Ascending aorta (tissue), 2 donors: ENCODE measurements around the gene RXYLT1. TPM values are rescaled to one million over a fixed set of nuclear protein-coding genes. Genes with fewer than 3 reads are reported as not detected.
"Not testable (repeated sequence)": the region's sequence is repeated elsewhere in the genome, so short reads cannot be mapped to it uniquely, and the experiment has no call there.

ENCODE experiments used
- DNase-seq, 2 donors: peaks; one replicate each; pipeline ENCODE4 v3.0.0-alpha.2; 2019; ENCODE audit warnings: low spot score in 2 of 2
- H3K27ac ChIP-seq, 2 donors: fragments of 200-600 bp; sonication (generic); one replicate each; pipeline ENCODE4 v1.5.1; 2016 to 2017; ENCODE audit warnings: mild to moderate bottlenecking in 1 of 2
- H3K27me3 ChIP-seq: fragments of 200-600 bp; sonication (generic); one replicate; pipeline ENCODE4 v1.5.1; 2017
- H3K36me3 ChIP-seq, 2 donors: fragments of 200-600 bp; sonication (generic); one replicate each; pipeline ENCODE4 v1.5.1; 2016
- H3K4me1 ChIP-seq, 2 donors: fragments of 200-600 bp; sonication (generic); one replicate each; pipeline ENCODE4 v1.5.1; 2016 to 2017; ENCODE audit warnings: mild to moderate bottlenecking in 1 of 2
- H3K4me3 ChIP-seq, 2 donors: fragments of 200-600 bp; sonication (generic); one replicate each; pipeline ENCODE4 v1.5.1; 2016 to 2017; ENCODE audit warnings: mild to moderate bottlenecking in 1 of 2
- H3K9me3 ChIP-seq, 2 donors: fragments of 200-600 bp; sonication (generic); one replicate each; pipeline ENCODE4 v1.5.1; 2016
- intact Hi-C: fragments of 100-400 bp; cut with DNase I; formaldehyde crosslinking; loops from one replicate; pipeline ENCODE4 v1.15.1; 2023
- total RNA-seq: library from RNA; depleted of rRNA; stranded (reverse); fragments of >200 nt; gene quantifications from one replicate; pipeline ENCODE4 v1.1.0, GENCODE V29; 2016
- TF ChIP-seq, protein P1 (sequence below), 3 experiments: fragments of 200-600 bp in 2 of 3; fragments of 450-650 bp in 1 of 3; sonication (generic) in 2 of 3; IDR thresholded peaks; one replicate each; pipeline ENCODE4 v1.5.1; 2016 to 2019; ENCODE audit warnings: antibody characterized with exemption in 3 of 3, mild to moderate bottlenecking in 1 of 3, moderate library complexity in 1 of 3

Gene RXYLT1
- total RNA-seq, 1 donor from 2014 or later = 1.5 TPM

DNA sequence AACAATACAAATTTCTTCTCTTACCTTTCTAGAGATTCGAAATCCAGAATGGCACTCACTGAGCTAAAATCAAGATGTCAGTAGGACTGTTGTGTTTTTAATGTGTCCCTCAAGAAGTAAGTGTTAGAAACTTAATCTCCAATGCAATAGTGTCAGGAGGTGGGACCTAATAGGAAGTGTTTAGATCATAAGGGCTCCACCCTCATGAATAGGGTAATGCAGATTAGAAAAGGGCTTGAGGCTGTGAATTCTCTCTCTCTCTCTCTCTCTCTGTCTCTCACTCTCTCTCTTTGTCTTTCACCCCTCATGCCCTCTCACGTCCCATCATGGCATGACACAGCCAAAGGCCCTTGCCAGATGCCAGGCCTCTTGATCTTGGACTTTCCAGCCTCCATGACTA, 49.2 kb downstream of the RXYLT1 start:
- H3K4me1 ChIP-seq = no peaks in the 10 kb centered on the region
- intact Hi-C loops = no loop called here
- TF ChIP-seq, protein P1, sequence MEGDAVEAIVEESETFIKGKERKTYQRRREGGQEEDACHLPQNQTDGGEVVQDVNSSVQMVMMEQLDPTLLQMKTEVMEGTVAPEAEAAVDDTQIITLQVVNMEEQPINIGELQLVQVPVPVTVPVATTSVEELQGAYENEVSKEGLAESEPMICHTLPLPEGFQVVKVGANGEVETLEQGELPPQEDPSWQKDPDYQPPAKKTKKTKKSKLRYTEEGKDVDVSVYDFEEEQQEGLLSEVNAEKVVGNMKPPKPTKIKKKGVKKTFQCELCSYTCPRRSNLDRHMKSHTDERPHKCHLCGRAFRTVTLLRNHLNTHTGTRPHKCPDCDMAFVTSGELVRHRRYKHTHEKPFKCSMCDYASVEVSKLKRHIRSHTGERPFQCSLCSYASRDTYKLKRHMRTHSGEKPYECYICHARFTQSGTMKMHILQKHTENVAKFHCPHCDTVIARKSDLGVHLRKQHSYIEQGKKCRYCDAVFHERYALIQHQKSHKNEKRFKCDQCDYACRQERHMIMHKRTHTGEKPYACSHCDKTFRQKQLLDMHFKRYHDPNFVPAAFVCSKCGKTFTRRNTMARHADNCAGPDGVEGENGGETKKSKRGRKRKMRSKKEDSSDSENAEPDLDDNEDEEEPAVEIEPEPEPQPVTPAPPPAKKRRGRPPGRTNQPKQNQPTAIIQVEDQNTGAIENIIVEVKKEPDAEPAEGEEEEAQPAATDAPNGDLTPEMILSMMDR (IDR thresholded peaks at IDR 0.05) = no peak

DNA sequence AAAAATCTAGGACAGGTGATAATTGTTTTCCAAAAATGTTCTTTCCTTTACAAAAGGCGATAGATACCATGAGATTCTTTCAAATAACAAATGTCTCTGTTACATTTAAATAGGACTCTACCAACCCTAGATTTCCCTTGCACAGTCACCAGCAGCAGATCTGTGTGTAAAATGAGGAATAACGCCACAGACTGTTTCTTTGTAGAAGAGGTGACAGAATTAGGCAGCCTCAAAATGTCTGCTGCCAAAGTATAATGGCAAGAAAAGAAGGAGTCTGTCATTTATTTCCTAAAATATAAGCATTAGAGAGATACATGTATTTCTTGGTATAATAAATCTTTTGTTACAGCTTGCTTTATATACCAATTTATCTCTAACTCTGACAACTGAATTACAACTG, 56.3 kb downstream of the RXYLT1 start:
- Histone ChIP-seq H3K27ac (no peak overlapping the region), H3K4me3 (no peak overlapping the region), H3K36me3 (no peaks in the 10 kb centered on the region), H3K4me1 (no peaks in the 10 kb centered on the region), H3K9me3 (no peaks in the 10 kb centered on the region), H3K27me3 (no peaks in the 10 kb centered on the region)
- DNase-seq = no peak
- intact Hi-C loops = no loop called here
- TF ChIP-seq, protein P1 (IDR thresholded peaks at IDR 0.05) = no peak

More for the DNA sequence above, 49.2 kb downstream of the RXYLT1 start:
- no peak for DNase-seq
- H3K27me3 ChIP-seq = no peaks in the 10 kb centered on the region
- no peaks in the 10 kb centered on the region for H3K9me3 ChIP-seq
- H3K36me3 ChIP-seq = no peaks in the 10 kb centered on the region
- H3K4me3 ChIP-seq = no peak overlapping the region
- no peak overlapping the region for H3K27ac ChIP-seq

DNA sequence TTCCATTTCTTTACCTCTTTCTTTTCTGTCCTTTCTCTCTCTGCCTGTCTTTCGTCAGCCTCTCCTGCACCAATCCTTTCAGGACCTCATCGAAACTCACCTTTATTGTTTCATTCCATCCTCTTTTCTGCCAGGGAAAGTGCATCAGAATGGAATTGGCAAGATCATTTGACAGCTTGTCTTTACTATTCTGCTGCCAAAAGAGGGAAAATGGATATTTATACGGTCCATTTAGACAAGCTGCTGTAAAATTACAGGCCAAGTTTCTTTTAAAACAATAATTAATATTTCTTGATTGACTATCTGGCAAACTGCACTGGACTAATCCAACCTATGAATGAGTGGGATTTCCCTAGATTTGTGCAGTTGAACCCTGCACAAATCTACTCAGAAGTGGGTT, 57.2 kb downstream of the RXYLT1 start:
- no peaks in the 10 kb centered on the region for H3K4me1 ChIP-seq
- intact Hi-C loops = no loop called here
- H3K36me3 ChIP-seq = no peaks in the 10 kb centered on the region
- no peaks in the 10 kb centered on the region for H3K27me3 ChIP-seq
- no peak overlapping the region for H3K27ac ChIP-seq
- DNase-seq = no peak
- no peak overlapping the region for H3K4me3 ChIP-seq
- H3K9me3 ChIP-seq = no peaks in the 10 kb centered on the region
- TF ChIP-seq, protein P1 (IDR thresholded peaks at IDR 0.05) = no peak

DNA sequence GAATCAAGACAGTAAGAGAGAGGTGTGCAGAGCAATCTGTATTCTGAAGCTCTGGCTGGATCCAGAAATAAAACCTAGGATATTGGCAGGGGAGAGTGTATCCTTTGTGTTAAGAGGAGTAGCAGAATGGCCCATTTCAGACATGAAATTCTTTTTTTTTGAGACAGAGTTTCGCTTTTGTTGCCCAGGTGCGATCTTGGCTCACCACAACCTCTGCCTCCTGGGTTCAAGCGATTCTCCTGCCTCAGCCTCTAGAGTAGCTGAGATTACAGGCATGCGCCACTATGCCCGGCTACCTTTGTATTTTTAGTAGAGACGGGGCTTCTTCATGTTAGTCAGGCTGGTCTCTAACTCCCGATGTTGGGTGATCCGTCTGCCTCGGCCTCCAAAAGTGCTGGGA, 58.7 kb downstream of the RXYLT1 start:
- no peaks in the 10 kb centered on the region for H3K4me1 ChIP-seq
- H3K36me3 ChIP-seq = no peaks in the 10 kb centered on the region
- no peak for DNase-seq
- no peak overlapping the region for H3K27ac ChIP-seq
- H3K9me3 ChIP-seq = no peaks in the 10 kb centered on the region
- H3K4me3 ChIP-seq = no peak overlapping the region
- H3K27me3 ChIP-seq = no peaks in the 10 kb centered on the region
- TF ChIP-seq, protein P1 (IDR thresholded peaks at IDR 0.05) = no peak
- intact Hi-C loops = no loop called here

DNA sequence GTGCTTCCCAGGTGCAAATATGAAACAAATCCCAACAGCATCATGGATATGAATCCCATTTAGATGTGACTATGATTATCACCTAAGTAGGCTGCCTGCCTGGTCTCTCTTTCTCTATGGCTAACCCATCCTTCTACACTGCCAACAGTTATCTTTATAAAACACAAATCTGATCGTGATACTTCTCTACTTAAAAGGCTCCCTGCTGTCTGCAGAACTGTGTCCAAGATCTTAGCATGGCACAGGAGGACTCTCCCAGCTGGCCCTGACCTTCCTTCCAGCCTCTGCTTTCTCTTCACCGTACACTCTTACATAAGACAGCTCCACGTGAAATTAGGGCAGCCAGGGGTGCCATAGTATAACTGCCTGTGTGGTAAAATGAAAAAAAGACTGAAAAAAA, 61.3 kb downstream of the RXYLT1 start:
- H3K27ac ChIP-seq = no peak overlapping the region
- TF ChIP-seq, protein P1 (IDR thresholded peaks at IDR 0.05) = no peak
- no peak for DNase-seq
- H3K4me1 ChIP-seq = peaks cover 0 to 4% of the 10 kb centered on the region in 2 donors
- H3K9me3 ChIP-seq = no peaks in the 10 kb centered on the region
- H3K27me3 ChIP-seq = no peaks in the 10 kb centered on the region
- no peak overlapping the region for H3K4me3 ChIP-seq
- intact Hi-C loops = loop anchor here (5.0 to 10.0 kb wide), 2 partner anchors 246 to 1376 kb away; partner anchors contain the start of gene MON2
- no peaks in the 10 kb centered on the region for H3K36me3 ChIP-seq

DNA sequence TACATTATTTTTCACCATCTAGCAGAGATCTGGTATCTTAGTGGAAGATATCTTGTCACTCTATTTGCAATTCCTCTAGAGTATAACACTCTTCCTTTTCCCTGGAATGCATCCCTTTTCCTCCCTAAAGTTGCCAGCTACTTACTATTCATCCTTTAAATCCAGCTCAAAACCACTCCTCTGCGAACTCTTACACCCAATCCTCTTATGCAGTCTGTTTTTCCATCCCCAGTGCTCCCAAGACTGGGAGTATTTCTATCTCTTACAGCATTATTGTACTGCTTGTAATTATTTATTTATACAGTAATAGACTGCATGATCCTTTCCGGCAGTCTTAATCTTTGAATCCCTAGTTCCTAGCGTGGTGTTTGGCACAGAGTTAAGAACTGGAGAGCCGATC, 61.9 kb downstream of the RXYLT1 start:
- Histone ChIP-seq H3K27me3 (no peaks in the 10 kb centered on the region), H3K4me1 (peaks cover 0 to 4% of the 10 kb centered on the region in 2 donors), H3K9me3 (no peaks in the 10 kb centered on the region), H3K4me3 (no peak overlapping the region), H3K27ac (no peak overlapping the region), H3K36me3 (no peaks in the 10 kb centered on the region)
- intact Hi-C loops = loop anchor here (5.0 to 10.0 kb wide), 2 partner anchors 246 to 1377 kb away; partner anchors contain the start of gene MON2
- TF ChIP-seq, protein P1 (IDR thresholded peaks at IDR 0.05) = no peak
- DNase-seq = no peak

DNA sequence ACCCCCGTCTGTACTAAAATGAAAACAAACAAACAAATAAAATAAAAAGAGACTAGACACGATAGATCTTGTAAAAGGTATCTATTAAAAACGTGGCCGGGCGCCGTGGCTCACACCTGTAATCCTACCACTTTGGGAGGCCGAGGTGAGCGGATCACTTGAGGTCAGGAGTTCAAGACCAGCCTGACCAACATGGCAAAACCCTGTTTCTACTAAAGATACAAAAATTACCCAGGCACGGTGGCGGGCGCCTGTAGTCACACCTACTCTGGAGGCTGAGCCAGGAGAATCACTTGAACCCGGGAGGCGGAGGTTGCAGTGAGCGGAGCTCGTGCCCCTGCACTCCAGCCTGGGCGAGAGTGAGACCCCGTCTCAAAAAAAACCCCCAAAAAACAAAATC, 63.0 kb downstream of the RXYLT1 start:
- H3K27ac ChIP-seq = peak overlapping the region; percentile 96 to 98
- H3K4me1 ChIP-seq, H3K36me3 ChIP-seq, H3K9me3 ChIP-seq, H3K27me3 ChIP-seq, DNase-seq: not testable (repeated sequence)
- peak overlapping the region; percentile 80 to 96 for H3K4me3 ChIP-seq
- intact Hi-C loops = loop anchor here (1.0 to 10.0 kb wide), 6 partner anchors 63 to 1378 kb away; partner anchors contain the start of genes KICS2, MON2, RXYLT1 and XPOT
